ENCODE results near the gene TSPEAR.

TSPEAR gene

GRCh38 chr21:44478124-44478800 is 233.1 kb downstream of the TSPEAR start:
- no peak for DNase-seq

GRCh38 chr21:44477712-44478111 is 233.7 kb downstream of the TSPEAR start:
- no peak for DNase-seq

- DNase-seq: no peak
These were observed 234.2 kb downstream of the TSPEAR start for GRCh38 chr21:44477131-44477530.

GRCh38 chr21:44475266-44475845 is 236.0 kb downstream of the TSPEAR start:
- no peak for DNase-seq

- DNase-seq: no peak
These were observed 237.3 kb downstream of the TSPEAR start for GRCh38 chr21:44473915-44474555.

GRCh38 chr21:44471996-44472395 is 239.4 kb downstream of the TSPEAR start:
- DNase-seq: no peak

- no peak for DNase-seq
These were observed 240.0 kb downstream of the TSPEAR start for GRCh38 chr21:44471341-44471740.

GRCh38 chr21:44467859-44468195 is 243.5 kb downstream of the TSPEAR start:
- DNase-seq: no peak

- DNase-seq: no peak
These were observed 244.1 kb downstream of the TSPEAR start for GRCh38 chr21:44466996-44467858.

GRCh38 chr21:44466351-44466954 is 244.9 kb downstream of the TSPEAR start:
- no peak for DNase-seq

- DNase-seq: no peak
These were observed 247.0 kb downstream of the TSPEAR start for GRCh38 chr21:44464351-44464750.

GRCh38 chr21:44463724-44464123 is 247.6 kb downstream of the TSPEAR start:
- no peak for DNase-seq

- no peak for DNase-seq
These were observed 248.6 kb downstream of the TSPEAR start for GRCh38 chr21:44462834-44463200.

GRCh38 chr21:44462086-44462833 is 249.1 kb downstream of the TSPEAR start:
- DNase-seq: no peak

GRCh38 chr21:44461464-44462001 is 249.8 kb downstream of the TSPEAR start:
- DNase-seq: no peak

- no peak for DNase-seq
These were observed 250.4 kb downstream of the TSPEAR start for GRCh38 chr21:44461005-44461404.

GRCh38 chr21:44460441-44460755 is 251.0 kb downstream of the TSPEAR start:
- no peak for DNase-seq

- no peak for DNase-seq
These were observed 251.5 kb downstream of the TSPEAR start for GRCh38 chr21:44459712-44460440.

GRCh38 chr21:44458971-44459711 is 252.2 kb downstream of the TSPEAR start:
- no peak for DNase-seq

- DNase-seq: no peak
These were observed 254.2 kb downstream of the TSPEAR start for GRCh38 chr21:44456915-44457736.

All from NCI-H1436 treated with DMSO at 0.1 percent for 48 hours (cell line).